Islet of Langerhans (tissue), 1 donor: ENCODE measurements around the gene CDKN2A.

Experiments used
- FAIRE-seq: peaks from one replicate; lab custom pipeline; 2011; peaks lifted over from hg19 to GRCh38; lab: Jason Lieb, UNC

The CDKN2A gene

DNA sequence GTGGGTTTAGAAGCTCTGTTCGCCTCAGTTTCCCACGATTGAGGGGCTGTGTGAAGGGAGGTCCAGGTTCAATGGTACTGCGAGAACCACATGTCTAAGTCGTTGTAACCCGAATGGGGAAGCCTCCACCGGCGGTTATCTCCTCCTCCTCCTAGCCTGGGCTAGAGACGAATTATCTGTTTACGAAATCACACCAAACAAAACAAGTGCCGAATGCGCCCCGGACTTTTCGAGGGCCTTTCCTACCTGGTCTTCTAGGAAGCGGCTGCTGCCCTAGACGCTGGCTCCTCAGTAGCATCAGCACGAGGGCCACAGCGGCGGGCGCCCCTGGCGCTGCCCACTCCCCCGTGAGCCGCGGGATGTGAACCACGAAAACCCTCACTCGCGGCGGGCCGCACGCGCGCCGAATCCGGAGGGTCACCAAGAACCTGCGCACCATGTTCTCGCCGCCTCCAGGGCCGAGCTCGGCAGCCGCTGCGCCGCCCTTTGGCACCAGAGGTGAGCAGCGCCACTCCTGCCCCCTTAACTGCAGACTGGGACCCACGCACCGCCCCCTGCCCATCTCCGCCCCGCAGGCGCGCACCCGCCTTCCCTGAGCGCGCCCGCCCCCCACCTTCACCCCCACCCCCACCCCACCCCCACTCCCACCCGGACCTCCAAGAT, at the start of gene CDKN2A:
TSS of gene CDKN2A (minus strand) at position 500 of the 663 bp plus-strand sequence.
- FAIRE-seq, result no peak

- FAIRE-seq, result no peak
Measured at GRCh38 chr9:22043928-22044327, 49.7 kb upstream of the CDKN2A start.

DNA sequence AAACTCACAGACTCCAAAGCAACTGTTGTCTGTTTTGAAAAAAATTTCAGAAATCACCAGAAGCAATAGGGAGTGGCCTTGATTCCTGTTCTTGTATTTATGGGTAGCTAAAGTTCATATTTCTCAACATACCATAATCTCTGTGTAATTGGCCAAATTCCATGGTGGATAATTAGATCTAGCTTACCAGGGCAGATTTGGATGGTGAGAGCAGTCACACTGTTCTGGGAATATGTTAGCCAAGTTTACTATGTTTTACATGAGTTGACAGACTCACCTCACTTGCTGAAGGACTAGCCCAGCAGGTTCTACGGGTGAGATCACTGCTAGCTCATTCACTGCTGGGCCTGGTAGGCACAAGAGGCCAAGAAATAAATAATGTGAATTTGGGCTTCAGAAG, 47.6 kb upstream of the CDKN2A start:
- no peak for FAIRE-seq

GRCh38 chr9:22041344-22041743, 47.2 kb upstream of the CDKN2A start:
- FAIRE-seq, result no peak

GRCh38 chr9:22040760-22041159, 46.6 kb upstream of the CDKN2A start:
- FAIRE-seq, result no peak

DNA sequence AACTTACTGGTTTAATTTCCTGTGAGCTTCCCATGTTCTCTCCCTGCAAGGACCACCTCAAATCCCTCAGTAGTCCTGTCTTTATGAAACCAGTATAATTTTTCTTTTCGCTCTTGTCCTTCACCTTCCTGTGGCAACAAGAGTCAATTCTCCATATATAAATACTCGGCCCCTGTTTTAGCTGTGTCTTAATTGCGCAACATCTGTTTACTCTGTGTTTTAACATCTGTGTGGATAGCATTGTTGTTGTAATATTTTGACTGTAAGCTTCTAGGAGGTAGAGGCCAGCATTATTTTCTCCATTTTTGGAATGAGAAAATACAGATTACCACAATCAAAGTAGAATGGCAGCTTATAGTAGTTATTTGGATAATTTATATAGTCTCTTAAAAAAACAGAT, 45.1 kb upstream of the CDKN2A start:
- no peak for FAIRE-seq

GRCh38 chr9:22037954-22038690, 43.9 kb upstream of the CDKN2A start:
- FAIRE-seq, result peak; percentile 89

DNA sequence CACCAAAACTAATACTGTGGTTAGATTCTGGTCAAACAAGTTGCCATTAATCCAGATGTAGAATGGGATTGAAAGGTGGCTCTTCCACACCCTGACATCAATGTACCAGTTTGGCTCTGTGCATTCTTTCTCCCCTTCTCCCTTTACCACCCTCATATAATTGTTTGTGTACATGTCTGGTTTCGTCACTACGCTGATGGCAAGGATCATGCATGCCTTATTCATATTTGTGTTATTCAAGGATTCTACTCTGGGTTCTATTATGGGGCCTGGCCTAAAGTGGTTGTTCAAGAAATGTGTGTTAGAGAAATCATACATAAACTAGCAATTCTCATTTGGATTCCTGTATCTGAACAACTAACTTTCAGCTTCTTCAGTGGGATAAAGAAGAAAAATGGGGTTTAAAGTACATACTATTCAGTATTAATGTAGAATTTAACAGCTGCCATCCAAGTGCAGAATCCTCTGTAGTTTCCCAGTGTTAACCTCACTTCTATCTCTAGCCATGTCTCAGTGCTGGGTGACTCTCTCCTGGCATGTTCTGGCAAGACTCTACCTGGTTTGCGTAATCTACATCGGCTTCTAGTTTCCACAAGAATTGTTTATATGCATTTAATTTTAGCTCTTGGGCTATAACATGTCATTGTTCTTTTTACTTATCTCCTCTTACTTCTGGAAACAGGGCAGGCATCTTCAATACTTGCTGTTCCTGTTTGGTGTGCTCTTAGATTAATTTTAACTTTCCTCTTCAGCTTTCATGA, 42.9 kb upstream of the CDKN2A start:
- FAIRE-seq, result no peak

DNA sequence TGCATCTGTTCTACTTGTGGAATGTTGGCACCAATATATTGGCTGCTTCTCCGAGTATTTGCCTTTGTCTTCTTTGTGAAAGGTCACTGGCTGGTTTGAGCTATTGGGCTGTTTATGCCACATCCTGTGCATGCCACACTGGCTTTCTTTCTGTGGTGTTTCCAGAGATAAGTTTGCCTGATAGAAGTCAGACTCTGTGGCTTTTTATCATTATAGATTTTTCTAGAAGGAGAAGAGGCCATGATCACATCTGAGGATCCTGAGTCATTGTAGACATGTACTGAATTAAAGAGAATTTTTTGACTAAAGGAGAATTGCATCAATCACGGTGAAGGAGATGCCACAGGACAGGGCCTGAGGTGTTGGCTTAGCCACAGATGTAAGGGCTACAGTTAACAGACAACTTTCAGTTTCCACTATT, 41.4 kb upstream of the CDKN2A start:
- FAIRE-seq, result no peak

DNA sequence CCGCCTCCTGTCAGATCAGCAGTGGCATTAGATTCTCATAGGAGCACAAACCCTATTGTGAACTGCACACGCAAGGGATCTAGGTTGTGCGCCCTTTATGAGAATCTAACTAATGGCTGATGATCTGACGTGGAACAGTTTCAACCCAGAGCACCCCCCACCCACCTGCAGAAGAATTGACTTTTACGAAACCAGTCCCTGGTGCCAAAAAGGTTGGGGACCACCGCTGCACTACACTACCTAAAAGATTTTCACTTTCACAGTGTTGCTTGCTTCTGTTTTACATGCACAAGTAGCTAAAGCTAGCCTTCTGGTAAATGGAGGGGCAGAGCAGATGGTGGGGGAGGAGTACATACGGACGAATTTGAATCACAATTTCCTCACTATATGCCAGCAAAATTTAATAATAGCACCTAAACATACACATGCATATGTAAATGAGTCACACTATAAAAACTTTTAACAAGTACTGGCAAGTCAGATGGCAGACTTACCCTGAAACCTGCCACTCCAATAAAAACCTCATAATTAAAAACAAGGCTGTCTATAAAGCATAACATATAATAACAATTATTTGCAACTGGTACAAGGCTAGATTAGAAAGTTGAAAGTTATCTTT, 38.9 kb upstream of the CDKN2A start:
- FAIRE-seq, result no peak

DNA sequence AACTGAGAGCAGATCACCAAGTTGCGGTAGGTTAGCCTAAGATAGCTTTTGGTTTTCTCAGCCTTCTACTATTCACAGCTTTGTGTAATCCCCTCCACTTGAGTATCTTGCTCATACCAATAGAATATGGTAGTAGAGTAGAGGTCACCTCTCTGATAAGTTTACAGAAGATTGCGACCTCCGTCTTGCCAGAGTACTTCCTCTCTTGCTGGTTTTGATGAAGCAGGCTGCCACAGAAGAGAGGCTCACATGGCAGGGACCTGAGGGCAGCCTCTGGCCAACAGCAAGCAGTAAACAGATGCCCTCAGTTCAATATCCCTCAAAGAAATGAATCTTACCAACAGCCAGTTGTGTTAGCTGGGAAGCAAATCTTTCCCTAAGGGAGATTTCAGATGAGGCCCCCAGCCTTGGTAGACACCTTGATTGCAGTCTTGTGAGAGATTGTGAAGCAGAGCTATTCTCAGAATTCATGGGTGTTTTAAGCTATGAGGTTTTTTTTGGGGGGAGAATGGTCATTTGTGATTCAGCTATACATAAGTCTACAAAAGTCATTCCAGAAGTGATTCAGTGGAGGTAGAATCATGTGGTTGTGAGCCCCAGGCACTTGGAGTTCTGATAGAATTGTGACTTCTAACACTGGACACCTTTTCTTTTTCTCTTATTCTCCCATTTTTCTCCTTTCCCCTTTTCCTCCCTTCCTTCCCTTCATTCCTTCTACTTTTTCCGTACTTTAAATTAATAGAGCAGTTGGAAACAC, 37.6 kb upstream of the CDKN2A start:
- no peak for FAIRE-seq

GRCh38 chr9:22030101-22030598, 36.0 kb upstream of the CDKN2A start:
- no peak for FAIRE-seq

- FAIRE-seq, result no peak
Measured at GRCh38 chr9:22029231-22029630, 35.0 kb upstream of the CDKN2A start.

DNA sequence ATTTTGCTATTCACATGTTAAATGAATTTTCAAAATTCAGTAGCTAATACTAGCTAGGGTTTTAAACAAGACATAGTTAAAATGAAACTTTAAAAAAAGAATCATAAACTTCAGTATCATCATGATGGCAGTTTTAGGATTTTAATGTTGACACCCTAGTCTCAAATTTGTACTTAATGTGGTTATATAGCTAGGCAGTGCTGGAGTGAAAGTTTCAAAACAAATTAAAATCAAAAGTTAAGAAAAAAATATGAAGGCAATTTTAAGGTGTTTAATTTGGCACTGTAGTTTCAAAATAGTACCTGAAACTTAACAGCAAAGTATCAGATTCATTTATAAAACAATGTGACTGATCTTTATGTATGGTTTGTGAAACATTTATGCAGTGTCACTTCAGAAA, 34.2 kb upstream of the CDKN2A start:
- no peak for FAIRE-seq

DNA sequence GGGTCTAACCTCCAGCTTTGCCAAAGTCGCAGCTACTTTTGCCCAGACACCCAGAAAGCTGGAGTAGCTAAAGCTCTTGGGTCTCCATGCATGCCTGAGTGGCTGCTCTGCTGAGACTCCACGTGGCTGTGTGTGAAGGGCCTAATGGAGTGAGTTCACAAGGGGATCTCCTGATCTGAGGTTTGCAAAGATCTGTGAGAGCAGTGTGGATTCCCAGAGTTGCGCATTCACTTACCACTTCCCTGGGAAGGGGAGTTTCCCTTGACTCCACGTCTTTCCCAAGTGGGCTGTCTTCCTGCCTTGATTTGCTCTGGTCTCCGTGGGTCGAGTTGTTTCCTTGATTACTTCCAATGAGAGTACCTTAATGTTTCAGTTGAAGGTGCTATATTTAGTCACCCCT, 32.5 kb upstream of the CDKN2A start:
- no peak for FAIRE-seq

GRCh38 chr9:22022396-22022795, 28.2 kb upstream of the CDKN2A start:
- FAIRE-seq, result no peak

- FAIRE-seq, result no peak
Measured at GRCh38 chr9:22010866-22011625, 16.9 kb upstream of the CDKN2A start.

DNA sequence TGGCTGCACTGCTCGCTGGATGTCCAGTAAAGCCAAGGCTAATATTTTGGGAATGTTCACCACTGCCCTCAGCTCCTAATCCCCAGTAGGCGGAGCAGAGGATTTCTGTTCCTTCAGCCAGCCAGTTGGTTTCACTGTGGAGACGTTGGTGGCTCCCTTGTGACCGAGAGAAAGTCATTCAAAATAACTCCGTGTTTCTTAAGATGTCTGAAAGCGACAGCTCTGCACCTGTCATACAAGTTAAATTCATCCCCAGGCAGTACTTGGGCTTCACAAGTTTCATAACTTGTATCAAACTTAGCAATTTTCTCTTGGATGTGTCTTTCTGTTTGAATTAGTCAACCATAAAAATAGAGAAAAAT, 15.3 kb upstream of the CDKN2A start:
- no peak for FAIRE-seq

DNA sequence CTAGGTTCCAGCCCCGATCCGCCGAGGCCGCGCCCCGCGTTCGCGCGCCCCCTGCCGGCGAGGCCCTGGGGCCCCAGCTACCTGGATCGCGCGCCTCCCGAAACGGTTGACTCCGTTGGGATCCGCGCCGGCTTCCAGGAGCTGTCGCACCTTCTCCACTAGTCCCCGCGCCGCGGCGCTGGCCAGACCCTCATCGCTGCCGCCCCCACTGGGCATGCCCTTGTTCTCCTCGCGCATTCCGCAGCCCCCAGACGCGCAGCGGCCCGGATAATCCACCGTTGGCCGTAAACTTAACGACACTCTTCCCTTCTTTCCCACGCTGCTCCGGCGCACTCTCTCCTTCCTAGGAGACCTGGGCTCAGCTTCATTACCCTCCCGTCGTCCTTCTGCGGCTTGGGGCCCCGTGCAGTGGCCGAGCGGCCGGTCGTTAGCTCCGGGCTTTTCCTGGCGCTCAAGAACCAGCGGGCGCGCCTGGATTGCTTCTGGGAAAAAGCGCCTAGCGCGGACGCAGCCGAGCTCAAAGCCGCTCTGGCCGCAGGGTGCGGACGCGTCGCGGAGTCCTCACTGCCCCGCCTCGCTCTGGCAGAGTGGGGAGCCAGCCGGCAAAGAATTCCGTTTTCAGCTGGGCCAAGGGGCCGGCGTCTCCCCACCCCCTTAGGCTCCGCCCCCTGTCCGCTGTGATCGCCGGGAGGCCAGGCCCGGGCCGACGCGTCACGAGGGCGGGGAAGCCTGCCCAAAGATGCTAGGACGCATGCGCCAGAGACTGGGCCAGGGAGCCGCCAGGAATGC, 14.7 kb upstream of the CDKN2A start, which contains the start of gene CDKN2B:
TSS of gene CDKN2B (minus strand) at position 589 of the 789 bp plus-strand sequence. CDS start at position 237, 352 bp downstream.
- FAIRE-seq, result no peak

GRCh38 chr9:22008384-22008716, 14.2 kb upstream of the CDKN2A start:
- no peak for FAIRE-seq
